Suprapubic skin (tissue), 3 donors: ENCODE data around the gene CTDSP1.

Experiments
- CTCF ChIP-seq, 2 donors: fragments of 200-600 bp in 1 of 2; fragments of 450-650 bp in 1 of 2; sonication (generic) in 1 of 2; IDR thresholded peaks; one replicate each; pipeline ENCODE4 v1.5.1; 2016 to 2019; ENCODE audit warnings: antibody characterized with exemption in 2 of 2, mild to moderate bottlenecking in 1 of 2, moderate library complexity in 1 of 2
- EP300 ChIP-seq: sonication (generic); formaldehyde crosslinking; IDR thresholded peaks from one replicate; pipeline ENCODE4 v1.6.1; 2017; ENCODE audit warnings: antibody characterized with exemption

- TF ChIP-seq EP300 (no peak), CTCF (IDR thresholded peaks at IDR 0.05) (no peak)
Observed at GRCh38 chr2:218429911-218430692, 30.4 kb downstream of the CTDSP1 start.
